ENCODE results near the gene APBA2.
"Not testable (repeated sequence)": the region's sequence is repeated elsewhere in the genome, so short reads cannot be mapped to it uniquely, and the experiment has no call there.

APBA2 gene

DNA sequence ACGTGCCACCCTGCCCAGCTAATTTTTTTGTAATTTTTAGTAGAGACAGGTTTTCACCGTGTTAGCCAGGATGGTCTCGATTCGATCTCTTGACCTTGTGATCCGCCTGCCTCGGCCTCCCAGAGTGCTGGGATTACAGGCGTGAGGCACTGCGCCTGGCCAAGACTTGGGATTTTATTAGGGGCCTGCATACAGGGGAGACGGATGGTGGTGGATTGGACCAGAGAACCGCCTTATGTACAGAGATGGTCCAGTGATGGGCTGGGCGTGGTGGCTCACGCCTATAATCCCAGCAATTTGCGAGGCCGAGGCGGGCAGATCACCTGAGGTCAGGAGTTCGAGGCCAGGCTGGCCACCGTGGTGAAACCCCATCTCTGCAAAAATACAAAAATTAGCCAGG, 139.6 kb downstream of the APBA2 start:
- not testable (repeated sequence) for H3K4me3 ChIP-seq (ENCODE audit: low read depth in 1 of 2, low read length in 2 of 2); H3K9me3 ChIP-seq (ENCODE audit: control insufficient read depth in 1 of 2, low read length in 2 of 2); H3K27ac ChIP-seq (ENCODE audit: low read length); H3K27me3 ChIP-seq (ENCODE audit: low read depth, low read length); H3K4me1 ChIP-seq (ENCODE audit: control insufficient read depth in 1 of 2, insufficient read depth in 2 of 2, low read length in 2 of 2); H3K36me3 ChIP-seq (ENCODE audit: control insufficient read depth in 1 of 2, insufficient read depth in 2 of 2, low read length in 2 of 2)

DNA sequence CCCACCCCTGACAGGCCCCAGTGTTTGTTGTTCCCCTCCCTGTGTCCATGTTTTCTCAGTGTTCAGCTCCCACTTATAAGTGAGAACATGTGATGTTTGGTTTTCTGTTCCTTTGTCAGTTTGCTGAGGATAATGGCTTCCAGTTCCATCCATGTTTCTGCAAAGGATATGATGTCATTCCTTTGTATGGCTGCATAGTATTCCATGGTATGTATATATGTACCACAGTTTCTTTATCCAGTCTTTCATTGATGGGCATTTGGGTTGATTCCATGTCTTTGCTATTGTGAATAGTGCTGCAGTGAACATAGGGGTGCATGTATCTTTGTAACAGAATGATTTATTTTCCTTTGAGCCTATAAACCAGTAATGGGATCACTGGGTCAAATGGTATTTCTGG, 142.4 kb downstream of the APBA2 start:
- not testable (repeated sequence) for H3K9me3 ChIP-seq (ENCODE audit: control insufficient read depth in 1 of 2, low read length in 2 of 2); H3K27ac ChIP-seq (ENCODE audit: low read length); H3K4me1 ChIP-seq (ENCODE audit: control insufficient read depth in 1 of 2, insufficient read depth in 2 of 2, low read length in 2 of 2); H3K27me3 ChIP-seq (ENCODE audit: low read depth, low read length); H3K36me3 ChIP-seq (ENCODE audit: control insufficient read depth in 1 of 2, insufficient read depth in 2 of 2, low read length in 2 of 2); H3K4me3 ChIP-seq (ENCODE audit: low read depth in 1 of 2, low read length in 2 of 2)

DNA sequence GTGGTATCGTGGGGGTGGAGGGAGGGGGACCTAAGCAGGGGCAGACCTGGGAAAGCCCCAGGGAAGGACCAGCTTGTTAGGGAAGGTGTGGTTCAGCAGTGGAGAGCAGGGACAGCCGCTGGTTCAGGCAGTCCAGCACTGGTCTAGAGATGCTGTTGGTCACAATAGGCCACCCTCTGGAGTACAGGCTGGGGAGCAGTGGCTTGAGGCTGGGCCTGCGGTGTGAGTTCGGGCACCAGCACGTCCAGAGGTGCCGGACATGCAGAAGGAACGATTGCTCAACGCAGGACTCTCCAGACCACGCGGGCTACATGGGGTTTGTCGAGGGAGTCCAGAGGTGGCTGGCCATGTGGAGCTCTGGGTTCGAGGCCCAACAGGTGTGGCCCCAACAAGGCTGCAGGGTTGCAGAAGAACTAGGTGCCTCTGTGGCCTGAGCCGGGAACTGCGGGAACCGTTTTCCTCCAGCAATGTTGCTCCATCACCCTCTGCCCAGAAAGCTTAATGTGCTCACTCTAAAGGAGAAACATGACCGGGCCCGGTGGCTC, 143.9 kb downstream of the APBA2 start:
- Histone ChIP-seq H3K4me1 (ENCODE audit: control insufficient read depth in 1 of 2, insufficient read depth in 2 of 2, low read length in 2 of 2) (no peaks in the 10 kb centered on the region), H3K9me3 (ENCODE audit: control insufficient read depth in 1 of 2, low read length in 2 of 2) (no peaks in the 10 kb centered on the region), H3K27ac (ENCODE audit: low read length) (no peak overlapping the region), H3K4me3 (ENCODE audit: low read depth in 1 of 2, low read length in 2 of 2) (no peak overlapping the region), H3K36me3 (ENCODE audit: control insufficient read depth in 1 of 2, insufficient read depth in 2 of 2, low read length in 2 of 2) (no peaks in the 10 kb centered on the region), H3K27me3 (ENCODE audit: low read depth, low read length) (no peaks in the 10 kb centered on the region)

DNA sequence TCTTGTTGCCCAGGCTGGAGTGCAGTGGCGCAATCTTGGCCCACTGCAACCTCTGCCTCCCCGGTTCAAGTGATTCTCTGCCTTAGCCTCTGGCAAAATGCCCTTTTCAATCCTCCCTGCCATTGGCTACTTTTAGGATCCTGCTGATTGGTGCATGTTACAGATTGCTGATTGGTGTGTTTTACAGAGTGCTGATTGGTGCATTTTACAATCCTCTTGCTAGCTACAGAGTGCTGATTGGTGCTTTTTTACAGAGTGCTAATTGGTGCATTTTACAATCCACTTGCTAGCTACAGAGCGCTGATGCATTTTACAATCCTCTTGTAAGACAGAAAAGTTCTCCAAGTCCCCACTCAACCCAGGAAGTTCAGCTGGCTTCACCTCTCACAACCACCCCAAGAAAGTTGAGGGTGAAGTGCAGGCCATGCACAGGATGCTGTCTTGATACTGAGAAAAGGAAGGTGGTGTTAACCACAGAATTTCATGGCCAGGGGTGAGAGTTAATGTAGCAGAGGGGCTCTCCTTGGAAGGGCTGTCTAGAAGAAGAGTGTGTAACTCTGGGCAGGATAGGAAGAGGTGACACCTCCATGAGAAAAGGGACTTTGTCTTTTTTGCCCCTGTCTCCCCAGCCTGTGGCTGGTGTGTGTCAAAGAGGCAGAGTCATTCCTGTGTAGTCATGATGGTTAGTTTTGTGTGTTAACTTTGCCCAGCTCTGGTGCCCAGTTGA, 145.9 kb downstream of the APBA2 start:
- Histone ChIP-seq H3K27me3 (ENCODE audit: low read depth, low read length) (no peaks in the 10 kb centered on the region), H3K36me3 (ENCODE audit: control insufficient read depth in 1 of 2, insufficient read depth in 2 of 2, low read length in 2 of 2) (no peaks in the 10 kb centered on the region), H3K9me3 (ENCODE audit: control insufficient read depth in 1 of 2, low read length in 2 of 2) (no peaks in the 10 kb centered on the region), H3K27ac (ENCODE audit: low read length) (no peak overlapping the region), H3K4me3 (ENCODE audit: low read depth in 1 of 2, low read length in 2 of 2) (no peak overlapping the region), H3K4me1 (ENCODE audit: control insufficient read depth in 1 of 2, insufficient read depth in 2 of 2, low read length in 2 of 2) (no peaks in the 10 kb centered on the region)

DNA sequence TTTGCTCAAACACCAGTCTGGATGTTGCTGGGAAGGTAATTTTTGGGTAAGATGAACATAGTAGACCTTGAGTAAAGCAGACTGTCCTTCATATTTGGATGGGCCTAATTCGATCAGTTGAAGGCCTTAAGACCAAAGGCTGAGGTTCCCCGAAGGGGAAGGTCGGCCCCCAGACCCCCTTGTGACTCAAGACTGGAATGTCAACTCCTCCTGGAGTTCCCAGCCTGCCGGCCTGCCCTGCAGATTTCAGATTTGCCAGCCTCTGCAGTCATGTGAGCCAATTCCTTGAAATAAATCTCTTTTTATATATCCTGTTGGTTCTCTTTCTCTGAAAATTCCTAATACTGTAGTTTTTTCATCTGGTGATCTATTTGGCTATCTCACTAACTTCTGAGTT, 146.5 kb downstream of the APBA2 start:
- Histone ChIP-seq H3K9me3 (ENCODE audit: control insufficient read depth in 1 of 2, low read length in 2 of 2) (peaks cover 0 to under 1% of the 10 kb centered on the region in 2 donors), H3K27ac (ENCODE audit: low read length) (no peak overlapping the region), H3K4me3 (ENCODE audit: low read depth in 1 of 2, low read length in 2 of 2) (no peak overlapping the region)

DNA sequence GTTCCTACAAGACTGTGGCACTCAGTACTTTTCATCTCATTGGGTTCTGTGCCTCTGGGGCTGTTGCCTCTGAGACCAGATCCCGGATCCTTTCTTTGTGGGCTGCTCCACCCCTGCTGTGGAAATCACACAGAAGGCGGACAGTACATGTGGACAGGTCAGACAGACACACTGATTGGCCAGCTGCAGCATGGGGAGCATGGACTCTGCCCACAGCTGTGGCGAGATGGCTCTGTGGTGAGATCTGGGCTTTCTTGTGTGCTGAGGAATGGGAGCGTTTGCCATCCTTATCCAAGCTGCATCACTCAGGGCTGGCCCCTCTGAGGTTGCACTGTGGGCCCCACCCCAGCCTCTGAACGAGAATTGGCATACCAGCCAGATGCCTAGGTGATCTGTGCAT, 147.0 kb downstream of the APBA2 start:
- H3K27ac ChIP-seq (ENCODE audit: low read length) = no peak overlapping the region
- no peak overlapping the region for H3K4me3 ChIP-seq (ENCODE audit: low read depth in 1 of 2, low read length in 2 of 2)
- H3K4me1 ChIP-seq (ENCODE audit: control insufficient read depth in 1 of 2, insufficient read depth in 2 of 2, low read length in 2 of 2) = no peaks in the 10 kb centered on the region
- no peaks in the 10 kb centered on the region for H3K36me3 ChIP-seq (ENCODE audit: control insufficient read depth in 1 of 2, insufficient read depth in 2 of 2, low read length in 2 of 2)
- H3K9me3 ChIP-seq (ENCODE audit: control insufficient read depth in 1 of 2, low read length in 2 of 2) = peaks cover 0 to 4% of the 10 kb centered on the region in 2 donors
- no peaks in the 10 kb centered on the region for H3K27me3 ChIP-seq (ENCODE audit: low read depth, low read length)

More for the DNA sequence above, 146.5 kb downstream of the APBA2 start:
- Histone ChIP-seq H3K4me1 (ENCODE audit: control insufficient read depth in 1 of 2, insufficient read depth in 2 of 2, low read length in 2 of 2) (no peaks in the 10 kb centered on the region), H3K36me3 (ENCODE audit: control insufficient read depth in 1 of 2, insufficient read depth in 2 of 2, low read length in 2 of 2) (no peaks in the 10 kb centered on the region), H3K27me3 (ENCODE audit: low read depth, low read length) (no peaks in the 10 kb centered on the region)

DNA sequence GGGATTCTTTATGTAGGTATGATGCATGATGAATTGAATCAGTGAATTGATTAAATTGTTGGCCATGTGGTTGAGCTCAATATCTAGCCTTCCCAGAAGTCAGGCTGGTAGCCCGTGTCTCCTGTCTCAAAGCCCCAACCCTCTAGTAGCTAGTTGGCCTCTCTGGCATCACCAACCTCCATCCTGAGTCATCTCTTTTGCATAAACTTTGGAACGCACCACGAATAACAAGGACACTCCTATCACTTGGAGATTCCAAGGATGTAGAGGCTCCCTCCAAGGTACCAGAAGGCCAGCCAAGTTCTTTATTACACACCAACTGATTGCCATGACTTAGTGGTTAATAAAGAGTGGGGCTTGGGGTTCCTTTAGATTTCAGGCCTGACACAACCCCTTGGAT, 148.4 kb downstream of the APBA2 start:
- no peaks in the 10 kb centered on the region for H3K27me3 ChIP-seq (ENCODE audit: low read depth, low read length)
- H3K36me3 ChIP-seq (ENCODE audit: control insufficient read depth in 1 of 2, insufficient read depth in 2 of 2, low read length in 2 of 2) = no peaks in the 10 kb centered on the region
- H3K4me1 ChIP-seq (ENCODE audit: control insufficient read depth in 1 of 2, insufficient read depth in 2 of 2, low read length in 2 of 2) = no peaks in the 10 kb centered on the region
- H3K27ac ChIP-seq (ENCODE audit: low read length) = no peak overlapping the region
- H3K4me3 ChIP-seq (ENCODE audit: low read depth in 1 of 2, low read length in 2 of 2) = no peak overlapping the region
- peaks cover 0 to 4% of the 10 kb centered on the region in 2 donors for H3K9me3 ChIP-seq (ENCODE audit: control insufficient read depth in 1 of 2, low read length in 2 of 2)

DNA sequence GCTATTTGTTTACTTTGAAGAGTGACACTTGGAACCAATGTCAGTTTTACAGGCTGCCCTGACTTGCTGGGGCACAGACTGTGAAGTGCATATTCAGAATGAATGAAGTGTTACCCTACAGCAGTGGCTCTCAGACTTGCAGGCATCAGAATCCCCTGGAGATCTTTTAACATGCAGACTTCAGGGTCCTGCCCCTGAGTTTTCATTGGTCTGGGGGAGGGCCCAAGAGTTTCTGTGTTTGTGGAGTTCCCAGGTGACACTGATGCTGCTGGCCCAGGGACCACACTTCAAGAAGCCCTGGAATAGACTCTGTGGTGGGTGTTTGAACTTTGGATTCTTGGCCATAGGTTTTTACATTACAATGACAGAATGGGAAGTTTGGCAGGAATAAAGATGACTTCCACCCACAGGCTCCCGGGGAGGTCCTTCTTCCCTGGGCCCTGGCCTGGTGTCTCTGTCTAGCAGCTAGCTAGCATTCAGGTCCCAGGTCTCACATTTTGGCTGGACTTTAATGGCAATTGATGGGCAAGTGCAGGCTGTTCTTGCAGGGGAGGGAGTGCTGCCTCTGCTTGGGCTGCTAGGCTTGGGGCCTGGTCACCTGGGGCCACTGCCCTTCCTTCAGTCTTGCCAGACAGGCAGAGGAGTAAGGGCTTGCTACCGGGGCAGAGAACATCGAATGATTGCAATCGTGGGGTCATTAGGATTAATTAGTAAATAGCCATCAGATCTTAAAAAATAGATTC, 149.0 kb downstream of the APBA2 start:
- H3K27me3 ChIP-seq (ENCODE audit: low read depth, low read length) = no peaks in the 10 kb centered on the region
- H3K4me1 ChIP-seq (ENCODE audit: control insufficient read depth in 1 of 2, insufficient read depth in 2 of 2, low read length in 2 of 2) = no peaks in the 10 kb centered on the region
- no peak overlapping the region for H3K27ac ChIP-seq (ENCODE audit: low read length)
- H3K36me3 ChIP-seq (ENCODE audit: control insufficient read depth in 1 of 2, insufficient read depth in 2 of 2, low read length in 2 of 2) = no peaks in the 10 kb centered on the region
- no peak overlapping the region for H3K4me3 ChIP-seq (ENCODE audit: low read depth in 1 of 2, low read length in 2 of 2)
- H3K9me3 ChIP-seq (ENCODE audit: control insufficient read depth in 1 of 2, low read length in 2 of 2) = peaks cover 0 to 4% of the 10 kb centered on the region in 2 donors

DNA sequence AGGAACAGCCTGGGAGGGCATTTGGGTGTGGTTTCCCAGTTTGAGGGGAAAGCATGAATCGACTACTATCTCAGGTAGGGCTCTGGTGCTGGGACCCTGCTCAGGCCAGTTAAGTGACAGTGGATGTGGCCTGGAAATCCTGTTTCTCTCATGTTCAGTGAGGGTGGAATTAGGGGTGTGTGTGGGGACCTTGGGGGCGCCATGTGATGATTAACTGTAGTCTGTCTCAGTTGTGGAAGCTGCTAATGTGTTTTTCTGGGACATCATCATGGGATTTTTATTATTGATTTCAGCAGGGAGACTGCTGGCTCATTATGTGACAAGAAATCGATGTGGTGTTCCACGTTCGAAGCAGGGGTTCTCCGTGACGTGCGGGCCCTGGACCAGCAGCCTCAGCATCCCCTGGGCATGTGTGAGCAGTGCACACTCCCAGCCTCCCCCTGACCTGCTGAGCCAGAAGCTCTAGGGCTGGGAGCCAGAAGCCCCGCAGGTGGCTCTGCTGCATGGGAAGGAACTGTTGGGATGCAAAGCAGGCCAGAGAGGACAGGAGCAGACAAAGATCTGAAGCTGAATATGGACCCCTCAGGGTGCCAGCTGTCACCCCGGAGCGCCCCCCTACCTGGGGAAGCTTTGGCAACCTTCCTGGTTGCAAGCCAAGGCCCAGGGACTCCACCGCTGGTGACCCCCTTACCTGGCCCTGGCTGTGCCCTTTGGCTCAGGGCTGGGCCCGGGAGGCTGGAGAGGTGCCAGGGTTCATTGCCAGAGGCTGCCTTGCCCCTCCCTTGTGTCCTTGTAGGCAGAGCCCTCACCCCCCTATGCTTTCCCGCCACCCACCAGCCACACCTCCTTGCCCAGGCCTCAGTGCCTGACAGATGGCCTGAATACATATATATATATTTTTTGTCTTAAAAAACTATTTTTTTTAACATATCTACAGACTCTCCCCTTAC, 149.8 kb downstream of the APBA2 start:
- H3K36me3 ChIP-seq (ENCODE audit: control insufficient read depth in 1 of 2, insufficient read depth in 2 of 2, low read length in 2 of 2) = no peaks in the 10 kb centered on the region
- peaks cover 0 to 4% of the 10 kb centered on the region in 2 donors for H3K9me3 ChIP-seq (ENCODE audit: control insufficient read depth in 1 of 2, low read length in 2 of 2)
- H3K4me3 ChIP-seq (ENCODE audit: low read depth in 1 of 2, low read length in 2 of 2) = no peak overlapping the region
- H3K4me1 ChIP-seq (ENCODE audit: control insufficient read depth in 1 of 2, insufficient read depth in 2 of 2, low read length in 2 of 2) = no peaks in the 10 kb centered on the region
- H3K27me3 ChIP-seq (ENCODE audit: low read depth, low read length) = no peaks in the 10 kb centered on the region
- H3K27ac ChIP-seq (ENCODE audit: low read length) = no peak overlapping the region

DNA sequence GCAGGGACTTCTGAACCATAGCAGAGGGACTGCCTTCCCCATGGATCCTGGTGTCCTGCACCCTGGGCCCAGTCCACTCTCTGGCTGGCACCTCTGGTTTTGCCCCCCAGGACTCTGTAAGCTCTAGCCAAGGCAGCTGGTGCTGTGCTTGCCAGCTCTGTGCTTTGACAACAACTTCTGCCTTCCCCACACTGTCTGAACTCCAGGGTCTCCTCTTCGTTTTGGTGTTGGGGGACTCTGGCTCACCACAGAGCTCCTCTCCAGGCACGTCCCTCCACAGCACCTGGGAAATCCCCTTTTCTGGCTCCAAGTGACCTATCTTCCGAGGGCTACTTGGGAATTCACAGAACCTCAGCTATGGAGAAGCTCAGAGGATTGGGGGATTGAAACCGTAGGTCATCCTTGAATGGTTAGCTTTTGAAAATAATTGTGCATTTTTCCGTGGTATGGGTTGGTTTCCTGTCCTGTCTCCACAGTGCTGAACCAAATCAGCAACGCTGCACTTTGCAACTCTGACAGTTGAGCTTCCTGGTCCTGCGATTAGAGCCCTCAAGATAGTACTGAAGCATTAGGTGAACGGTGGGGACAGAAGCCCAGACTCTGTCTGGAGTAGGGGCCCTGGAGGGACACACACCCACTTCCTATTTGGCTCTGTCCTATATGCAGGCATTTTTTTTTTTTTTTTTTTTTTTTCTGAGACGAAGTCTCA, 152.4 kb downstream of the APBA2 start:
- Histone ChIP-seq H3K36me3 (ENCODE audit: control insufficient read depth in 1 of 2, insufficient read depth in 2 of 2, low read length in 2 of 2) (no peaks in the 10 kb centered on the region), H3K27ac (ENCODE audit: low read length) (no peak overlapping the region)

More for the DNA sequence above, 152.4 kb downstream of the APBA2 start:
- Histone ChIP-seq H3K4me3 (ENCODE audit: low read depth in 1 of 2, low read length in 2 of 2) (no peak overlapping the region), H3K4me1 (ENCODE audit: control insufficient read depth in 1 of 2, insufficient read depth in 2 of 2, low read length in 2 of 2) (no peaks in the 10 kb centered on the region), H3K9me3 (ENCODE audit: control insufficient read depth in 1 of 2, low read length in 2 of 2) (peaks cover 0 to 4% of the 10 kb centered on the region in 2 donors), H3K27me3 (ENCODE audit: low read depth, low read length) (no peaks in the 10 kb centered on the region)
